HG02763 (cell line): ENCODE data around the gene TMC8.

ENCODE experiments used
- ATAC-seq: cut with Tn5 transposase; IDR thresholded peaks from one replicate; pipeline ENCODE4 v1.9.1; 2021; ENCODE audit warnings: mild to moderate bottlenecking, moderate library complexity; ENCODE audit not compliant: unreplicated experiment

Gene TMC8

DNA sequence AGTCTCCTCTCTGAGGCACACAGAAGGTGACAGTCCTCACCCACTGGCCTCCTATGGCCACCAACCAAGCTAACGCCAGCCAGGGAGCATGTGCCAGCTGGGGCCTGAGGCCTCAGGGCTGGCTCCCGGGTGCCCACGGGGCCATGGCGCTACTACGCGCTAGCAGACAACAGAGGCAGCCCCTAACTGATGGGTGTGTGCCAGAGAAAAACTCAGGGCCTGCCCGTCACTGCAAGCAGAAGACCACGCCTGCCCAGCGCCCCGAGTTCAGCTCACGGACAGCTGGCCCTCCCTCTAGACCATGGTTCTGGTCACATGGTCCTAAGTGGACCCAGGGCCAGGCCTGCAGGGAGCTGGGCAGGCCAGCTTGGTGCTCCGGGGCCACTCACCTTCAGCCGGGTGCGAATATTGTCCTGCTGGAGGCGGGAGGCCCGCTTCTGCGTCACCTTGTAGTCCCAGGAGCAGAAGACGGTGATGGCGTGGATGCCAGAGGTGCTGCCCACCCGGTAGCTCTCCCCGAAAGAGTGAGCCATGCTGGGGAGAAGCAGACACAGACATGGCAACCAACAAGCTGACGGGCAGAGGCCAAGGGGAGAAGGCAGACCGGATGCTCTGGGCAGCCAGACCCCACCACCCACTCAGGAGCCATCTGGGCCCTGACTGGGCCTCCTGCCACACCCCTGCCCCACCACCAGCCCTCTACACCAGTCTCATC, 8.2 kb upstream of the TMC8 start:
- no peak for ATAC-seq

DNA sequence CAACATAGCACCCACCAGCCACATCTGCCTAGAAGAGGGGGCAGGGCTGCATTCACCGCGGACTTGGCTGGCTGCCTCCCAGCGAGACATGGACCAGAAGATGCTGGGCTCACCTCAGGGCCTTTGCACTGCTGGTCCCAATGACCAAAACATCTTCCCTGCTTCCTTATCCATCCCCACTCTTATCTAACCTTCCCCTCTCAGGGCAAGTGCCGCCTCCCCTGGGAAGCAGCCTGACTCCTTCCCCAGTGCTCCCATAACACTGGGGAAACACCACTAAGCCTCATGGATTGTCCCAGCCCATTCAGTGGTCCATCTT, 7.7 kb upstream of the TMC8 start:
- ATAC-seq, result no peak

DNA sequence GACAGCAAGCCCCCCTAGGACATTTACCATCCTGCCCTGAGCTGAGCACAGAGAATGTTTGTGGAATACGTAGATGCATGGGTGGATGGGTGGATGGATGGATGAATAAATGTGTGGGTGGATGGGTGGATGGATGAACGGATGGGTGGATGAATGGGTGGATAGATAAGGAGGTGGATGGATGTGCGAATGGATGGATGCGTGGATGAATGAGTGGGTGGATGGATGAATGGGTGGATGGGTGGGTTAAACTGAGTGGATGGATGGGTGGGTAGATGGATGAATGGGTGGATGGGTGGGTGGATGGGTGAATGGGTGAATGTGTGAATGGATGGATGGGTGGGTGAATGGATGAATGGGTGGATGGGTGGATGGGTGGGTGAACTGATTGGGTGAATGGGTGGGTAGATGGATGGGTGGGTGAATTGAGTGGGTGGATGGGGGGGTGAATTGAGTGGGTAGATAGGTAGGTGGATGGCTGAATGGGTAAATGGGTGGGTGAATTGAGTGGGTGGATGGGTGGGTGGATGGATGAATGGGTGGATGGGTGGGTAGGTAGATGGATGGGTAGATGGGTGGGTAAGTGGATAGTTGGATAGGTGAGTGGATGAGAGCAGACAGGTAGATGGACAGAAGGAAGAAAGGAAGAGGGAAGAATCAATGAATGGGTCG, 7.2 kb upstream of the TMC8 start:
- no peak for ATAC-seq

DNA sequence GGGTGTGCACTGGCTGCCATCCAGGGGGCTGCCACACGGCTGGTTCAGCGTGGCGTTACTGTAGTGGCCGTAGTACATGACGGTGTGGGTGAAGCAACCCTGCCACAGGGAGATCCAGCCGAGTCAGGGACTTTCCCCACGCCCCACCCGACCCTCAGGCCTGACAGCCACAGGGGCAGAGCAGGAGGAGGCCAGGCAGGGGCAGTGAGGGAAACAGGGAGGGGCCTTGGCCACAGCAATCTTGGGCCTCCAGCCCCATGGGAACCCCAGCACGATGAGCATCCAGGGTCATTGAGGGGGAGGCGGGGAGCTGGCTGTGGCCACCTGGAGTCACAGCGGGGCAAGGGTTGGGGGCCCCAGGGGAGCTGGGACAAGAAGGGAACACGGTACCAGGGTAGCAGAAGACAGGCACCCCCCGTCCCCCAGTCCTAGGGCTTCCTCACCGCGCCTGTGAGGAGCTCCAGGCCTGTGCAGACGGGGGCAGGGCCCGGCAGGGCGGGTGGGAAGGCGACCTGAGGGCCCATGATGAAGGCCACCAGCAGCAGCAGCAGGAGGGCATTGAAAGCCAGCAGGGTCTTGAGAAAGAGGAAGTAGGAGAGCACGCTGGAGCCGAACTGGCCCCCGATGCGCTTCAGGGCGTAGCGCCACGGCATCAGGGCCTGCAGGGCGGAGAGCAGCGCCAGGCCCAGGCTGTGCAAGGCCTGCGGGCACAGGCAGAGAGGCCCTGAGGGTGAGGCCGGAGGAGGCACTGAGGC, 6.3 kb upstream of the TMC8 start:
- no peak for ATAC-seq

DNA sequence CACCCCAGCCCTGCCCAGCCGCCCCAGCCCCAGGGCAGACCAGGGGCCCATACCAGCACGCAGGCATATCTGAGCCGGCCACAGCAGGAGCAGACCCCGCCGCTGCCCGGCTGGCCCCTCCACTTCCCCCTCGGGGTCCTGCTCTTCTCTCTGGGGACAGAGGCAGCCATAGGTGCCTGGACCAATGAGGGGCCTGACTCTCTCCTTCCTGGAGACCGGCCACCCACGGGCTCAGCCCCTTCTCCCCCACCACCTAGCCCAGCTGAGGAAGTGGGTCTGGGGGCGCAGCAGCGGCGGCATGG, 5.8 kb upstream of the TMC8 start:
- ATAC-seq, result no peak

DNA sequence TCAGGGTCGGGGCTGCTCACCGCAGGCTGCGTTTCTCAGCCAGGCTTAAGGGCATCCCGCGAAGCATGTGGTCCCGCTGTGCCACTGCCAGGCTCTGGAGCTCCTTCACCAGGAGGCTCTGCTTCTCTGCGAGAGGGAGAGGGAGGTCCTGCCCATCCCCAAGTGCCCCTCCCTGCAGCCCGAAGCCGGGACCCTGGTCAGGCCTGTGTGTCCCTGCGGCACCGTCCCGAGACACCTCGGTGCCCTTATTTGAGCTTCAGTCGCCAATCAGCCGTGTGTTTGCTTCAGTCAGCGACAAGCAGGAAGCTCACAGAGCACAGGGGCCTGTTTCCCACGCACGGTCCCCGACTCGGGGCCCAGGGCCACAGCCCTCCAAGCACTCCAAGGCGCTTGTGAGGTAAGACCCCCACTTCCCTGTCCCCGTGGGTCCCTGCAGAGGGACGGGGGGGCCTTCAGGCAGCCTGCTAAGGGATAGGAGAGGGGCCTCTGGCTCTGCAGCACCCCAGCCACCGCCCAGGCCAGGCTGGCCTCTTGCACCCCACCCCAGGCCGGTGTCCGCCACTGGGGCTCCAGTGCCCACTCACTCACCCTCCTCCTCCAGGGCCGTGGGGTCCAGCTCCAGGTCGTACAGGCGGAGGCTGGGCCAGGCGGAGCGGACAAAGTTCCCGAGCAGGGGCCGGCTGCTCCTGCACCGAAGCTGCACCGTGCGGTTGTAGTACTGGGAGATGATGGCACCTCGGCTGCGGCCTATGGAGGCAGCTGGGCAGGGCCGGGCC, 5.2 kb upstream of the TMC8 start:
- no peak for ATAC-seq

DNA sequence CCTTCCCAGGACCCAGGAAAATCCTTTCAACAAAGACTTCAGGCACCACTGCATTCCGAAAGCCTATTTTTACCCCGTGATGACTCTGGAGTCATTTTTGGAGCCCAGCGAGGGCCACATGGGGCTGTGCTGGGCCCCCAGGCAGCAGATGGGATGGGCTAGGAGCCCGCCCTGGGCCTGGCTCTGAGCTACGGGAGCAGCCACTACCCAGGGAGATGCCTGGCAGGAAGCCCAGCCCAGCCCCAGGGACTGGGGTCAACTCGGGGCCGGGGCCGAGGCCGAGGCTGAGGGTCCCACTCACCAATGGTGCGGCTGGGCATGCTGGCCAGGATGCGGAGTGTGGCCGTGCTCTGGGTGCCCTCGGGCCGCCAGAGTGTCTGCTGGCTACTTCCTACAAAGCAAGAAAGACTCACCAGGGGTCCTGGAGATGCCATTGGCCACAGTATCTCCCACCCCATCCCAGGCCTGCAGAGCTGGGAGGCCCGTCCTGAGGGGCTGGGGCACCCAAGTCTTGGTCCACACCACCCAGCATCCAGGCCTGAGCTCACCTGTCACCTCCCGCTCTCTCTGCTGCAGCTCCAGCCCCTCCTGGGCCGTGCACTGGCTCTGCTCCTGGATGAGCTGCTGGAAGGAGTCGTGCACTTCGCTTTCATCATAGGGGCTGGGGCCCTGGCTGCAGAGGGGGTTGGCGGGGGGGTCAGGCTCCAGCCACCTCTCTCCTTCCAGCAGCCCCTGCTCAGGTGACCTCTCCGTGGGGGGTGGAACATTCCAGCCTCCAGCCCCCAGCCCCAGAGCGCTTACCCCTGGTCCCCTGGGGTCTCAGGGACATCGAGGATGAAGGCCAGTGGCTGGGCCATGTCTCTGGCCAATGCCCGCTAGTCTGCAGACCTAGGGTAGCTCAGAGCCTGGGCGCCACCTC, 4.3 kb upstream of the TMC8 start:
- ATAC-seq, result no peak

DNA sequence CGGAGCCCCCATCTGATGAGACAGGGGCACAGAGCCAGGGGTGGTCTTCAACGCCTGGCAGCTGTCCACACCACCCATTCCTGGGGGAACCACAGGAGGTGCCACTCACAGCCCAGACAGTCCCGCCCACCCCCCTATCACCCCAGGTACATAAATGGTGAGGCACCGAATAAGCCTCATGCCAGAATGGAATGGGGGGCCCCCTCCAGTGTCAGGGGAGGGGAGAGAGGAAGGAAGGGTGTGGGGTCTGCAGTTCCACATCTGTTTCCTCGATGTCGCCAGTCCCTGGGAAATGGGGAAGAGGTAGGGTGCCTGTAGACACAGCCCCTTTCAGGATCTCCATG, 3.7 kb upstream of the TMC8 start:
- ATAC-seq, result no peak

DNA sequence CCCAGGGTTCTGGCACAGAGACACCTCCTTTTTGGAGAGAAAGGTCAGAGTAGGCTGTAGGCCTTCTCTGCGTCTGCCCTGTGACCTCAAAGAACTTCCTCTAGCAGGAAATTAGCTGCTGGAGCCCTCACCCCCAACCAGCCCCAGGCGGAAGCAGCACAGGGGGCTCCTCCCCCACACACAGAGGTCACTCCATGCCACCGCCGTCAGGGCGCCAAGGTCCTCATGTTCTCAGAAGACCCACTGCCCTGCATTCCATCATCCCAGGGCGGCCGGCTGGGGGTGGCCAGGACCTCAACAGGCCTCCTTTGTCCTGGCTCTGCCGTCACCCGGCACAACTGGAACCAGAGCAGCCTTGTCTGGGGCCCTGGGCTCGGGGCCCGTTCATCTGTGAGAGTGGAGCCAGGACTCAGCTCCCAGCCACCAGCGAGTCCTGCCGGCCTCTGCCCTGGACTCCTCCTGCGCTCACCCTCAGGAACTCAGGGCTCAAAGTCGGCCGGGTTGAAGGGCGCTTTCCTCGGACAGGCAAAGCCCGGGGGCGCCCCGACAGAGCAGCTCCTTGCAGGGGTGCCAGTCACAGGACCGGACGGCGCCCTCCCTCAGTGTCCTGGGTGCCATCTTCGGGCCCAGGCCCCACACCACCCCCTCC, 3.2 kb upstream of the TMC8 start:
- no peak for ATAC-seq

DNA sequence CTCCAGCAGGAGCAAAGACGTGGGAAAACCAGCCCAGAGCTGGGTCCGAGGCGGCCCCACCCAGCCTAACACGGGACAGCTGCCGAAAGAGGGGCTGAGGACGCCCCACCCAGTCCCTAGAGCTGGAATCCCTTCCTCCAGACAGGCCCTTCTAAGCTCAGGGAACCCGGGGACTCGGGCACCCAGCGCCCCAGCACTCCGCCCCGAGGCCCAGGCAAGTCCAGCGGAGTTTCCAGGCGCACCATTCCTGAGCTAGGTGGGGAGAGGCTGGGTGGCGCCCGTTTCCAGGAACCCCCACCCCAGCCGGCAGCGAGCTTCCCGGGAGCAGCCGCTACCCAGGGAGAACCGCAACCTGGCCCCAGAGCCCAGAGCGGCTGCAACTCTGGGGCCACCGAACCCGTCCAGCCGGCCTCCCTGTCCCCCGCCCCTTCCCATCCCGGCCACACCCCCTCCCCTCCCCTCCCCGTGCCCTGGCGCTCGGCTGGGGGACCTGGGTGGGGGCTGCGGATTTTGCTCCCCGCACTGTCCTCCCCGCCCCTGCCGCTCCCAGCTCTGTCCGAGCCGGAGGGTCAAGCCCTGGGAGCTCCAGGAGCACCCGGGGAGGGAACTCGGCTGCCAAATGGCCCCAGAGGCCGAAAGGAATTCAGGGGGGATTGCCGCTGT, 2.6 kb upstream of the TMC8 start:
- no peak for ATAC-seq

DNA sequence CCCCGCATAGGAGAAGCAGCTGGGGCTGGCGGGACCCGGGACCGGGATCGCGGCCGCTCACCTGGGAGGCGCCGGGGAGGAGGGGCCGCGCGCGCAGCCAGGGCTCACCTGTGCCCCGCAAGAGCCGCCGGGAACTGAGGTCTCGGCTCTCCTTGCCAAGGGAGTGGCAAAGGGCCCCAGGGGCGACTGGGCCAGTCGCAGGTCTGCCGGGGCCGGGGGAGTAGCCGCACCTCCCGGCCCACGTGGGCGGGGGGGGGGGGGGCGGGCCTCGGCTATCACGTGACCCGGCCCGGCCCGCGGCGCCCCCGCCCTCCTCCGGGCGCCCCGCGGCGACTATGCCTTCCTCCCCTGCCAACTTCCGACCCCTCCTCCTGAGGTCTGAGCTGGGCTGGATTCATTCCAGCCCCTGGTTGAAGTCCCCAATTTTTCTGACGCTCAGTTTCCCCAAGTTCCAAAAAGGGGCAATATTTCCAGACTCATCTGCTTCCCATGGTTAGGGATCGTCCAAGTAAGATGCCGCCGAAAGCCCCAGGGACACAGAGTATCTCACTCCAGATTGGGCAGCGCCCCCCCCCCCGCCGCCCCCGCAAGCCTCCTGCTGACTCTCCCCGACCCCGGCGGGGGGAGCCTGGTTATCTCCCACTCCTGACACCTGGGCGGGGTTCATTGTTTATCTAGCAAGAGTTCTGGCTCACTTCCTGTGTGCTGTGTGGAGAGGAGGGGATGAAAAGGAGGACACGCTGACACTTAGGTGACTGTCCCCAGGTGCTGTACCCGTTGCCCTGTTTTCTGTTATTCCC, 1.8 kb upstream of the TMC8 start, which contains the start of gene TMC6:
Gene TMC6 (minus strand): TSS at position 205 of the 800 bp plus-strand sequence. CDS start 1,923 bp downstream, outside the sequence.
- ATAC-seq, result peak; percentile 35

DNA sequence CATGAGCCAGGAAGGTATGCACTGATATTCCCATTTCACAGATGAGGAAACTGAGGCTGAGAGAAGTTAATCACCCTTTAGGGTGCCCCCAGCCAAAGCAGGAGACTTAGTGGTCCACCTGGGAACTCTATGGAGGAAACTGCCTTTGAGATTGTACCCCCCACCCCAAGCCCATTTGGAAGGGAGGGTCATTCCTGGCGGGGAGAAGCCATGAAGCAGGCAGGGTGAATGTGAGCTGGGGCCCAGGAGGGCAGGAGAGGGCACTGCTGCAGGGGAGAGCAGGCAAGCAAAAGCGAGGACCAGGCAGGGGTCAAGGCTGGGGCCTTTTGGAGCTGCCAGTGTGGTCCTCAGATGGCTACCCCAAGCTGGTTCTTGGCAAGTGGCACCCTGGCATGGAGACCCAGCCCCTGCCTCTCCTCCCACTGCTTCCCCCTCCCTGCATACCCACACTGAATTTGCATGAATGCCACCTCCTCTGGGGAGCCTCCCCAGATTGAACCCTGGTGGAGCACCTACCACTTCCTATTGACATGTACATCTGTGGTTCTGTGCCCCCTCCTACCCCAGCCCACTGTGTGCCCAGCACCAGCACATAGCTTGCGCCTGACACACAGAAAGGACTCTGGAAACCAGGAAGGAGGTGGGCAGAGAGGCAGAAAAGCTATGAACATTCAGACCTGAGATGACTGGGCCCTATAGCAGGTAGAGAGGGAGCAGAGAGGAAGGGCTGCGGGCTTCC, 1.1 kb upstream of the TMC8 start:
- no peak for ATAC-seq

DNA sequence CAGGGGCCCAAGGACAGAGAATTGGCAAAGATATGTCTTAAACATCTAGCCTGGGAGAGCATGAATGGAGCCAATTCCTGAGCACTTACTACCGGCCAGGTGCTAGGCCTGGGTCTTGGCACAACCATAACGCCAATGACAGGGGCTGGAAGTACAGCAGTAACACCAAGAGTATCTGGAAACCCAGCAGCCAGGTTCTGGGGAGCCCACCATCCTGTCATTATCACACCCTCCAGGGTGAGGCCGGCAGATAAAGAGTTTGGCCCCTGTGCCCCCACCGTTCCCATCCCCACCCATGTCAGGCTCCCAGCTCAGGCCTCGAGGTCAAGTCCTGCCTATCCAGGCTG, 508 bp upstream of the TMC8 start:
- no peak for ATAC-seq

DNA sequence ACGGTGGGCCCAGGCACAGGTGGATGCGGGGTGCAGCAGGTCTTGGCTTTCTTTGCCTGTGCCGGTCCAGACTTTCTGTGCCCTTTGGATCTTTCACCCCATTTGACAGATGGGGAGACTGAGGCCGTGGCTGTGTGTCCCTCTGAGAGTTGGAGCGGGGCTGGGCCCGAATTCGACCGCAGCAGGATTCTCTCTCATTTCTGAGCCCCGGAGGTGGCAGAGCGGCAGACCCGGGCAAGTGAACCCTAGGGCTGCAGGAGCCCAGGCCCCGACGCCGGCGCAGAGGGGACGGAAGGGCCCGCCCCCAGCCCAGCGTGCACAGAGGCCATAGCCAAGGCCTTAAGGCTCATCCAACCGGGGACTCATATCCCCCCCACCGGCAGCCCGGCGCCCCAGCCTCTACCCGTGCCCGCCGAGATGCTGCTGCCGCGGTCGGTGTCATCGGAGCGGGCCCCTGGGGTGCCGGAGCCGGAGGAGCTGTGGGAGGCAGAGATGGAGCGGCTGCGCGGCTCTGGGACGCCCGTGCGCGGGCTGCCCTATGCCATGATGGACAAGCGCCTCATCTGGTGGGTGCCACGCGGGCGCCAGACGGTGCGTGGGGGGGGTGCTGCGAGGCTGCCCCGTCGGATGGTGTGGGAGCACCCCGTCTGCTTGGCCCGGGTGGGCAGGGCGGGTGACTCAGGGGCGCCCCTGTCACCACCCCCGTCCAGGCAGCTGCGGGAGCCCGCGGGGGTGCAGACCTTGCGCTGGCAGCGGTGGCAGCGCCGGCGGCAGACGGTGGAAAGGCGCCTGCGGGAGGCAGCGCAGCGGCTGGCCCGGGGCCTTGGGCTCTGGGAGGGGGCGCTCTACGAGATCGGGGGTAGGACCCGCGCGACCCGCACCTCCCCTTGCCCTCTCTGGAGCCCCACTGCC, 857 bp downstream of the TMC8 start:
- no peak for ATAC-seq

DNA sequence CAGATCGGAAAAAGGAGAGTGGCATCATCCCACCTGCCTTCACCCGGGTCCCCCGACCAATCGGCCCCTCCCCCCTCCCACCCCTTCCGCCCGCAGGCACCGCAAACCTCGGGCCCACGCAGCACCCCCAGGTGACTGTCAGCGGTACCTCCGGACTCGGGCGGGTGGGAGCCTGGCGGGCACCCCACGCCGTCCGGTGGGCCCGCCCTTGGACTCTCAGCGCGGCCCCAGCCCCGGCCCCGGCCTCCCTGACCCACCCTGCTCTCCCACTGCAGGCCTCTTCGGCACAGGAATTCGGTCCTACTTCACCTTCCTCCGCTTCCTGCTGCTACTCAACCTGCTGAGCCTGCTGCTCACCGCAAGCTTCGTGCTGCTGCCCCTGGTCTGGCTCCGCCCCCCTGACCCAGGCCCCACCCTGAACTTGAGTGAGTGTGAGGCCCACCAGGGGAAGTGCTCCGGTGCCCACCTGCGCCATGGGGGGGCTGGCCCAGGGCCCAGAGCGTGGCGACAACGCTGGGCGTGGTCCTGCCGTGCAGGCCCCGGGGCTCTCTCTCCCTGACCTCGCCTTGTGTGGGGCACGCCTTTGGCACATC, 1.6 kb downstream of the TMC8 start:
- no peak for ATAC-seq

DNA sequence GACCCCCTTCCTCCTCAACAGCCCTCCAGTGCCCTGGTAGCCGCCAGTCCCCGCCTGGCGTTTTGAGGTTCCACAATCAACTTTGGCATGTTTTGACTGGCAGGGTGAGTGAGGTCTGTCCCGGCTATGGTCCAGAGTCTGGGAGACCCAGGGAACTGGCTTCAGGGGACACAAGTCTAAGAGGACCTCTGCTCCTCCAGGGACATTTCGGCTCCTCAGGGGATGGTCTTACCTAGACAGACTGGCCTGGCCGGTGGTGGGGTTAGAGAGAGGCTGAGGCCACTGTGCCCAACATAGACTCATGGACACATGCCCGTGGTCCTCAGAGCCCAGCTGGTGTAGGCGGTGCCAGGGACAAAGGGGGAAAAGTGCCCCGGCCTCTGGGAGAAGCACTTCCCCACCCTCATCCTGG, 2.2 kb downstream of the TMC8 start:
- ATAC-seq, result no peak
